Fibroblast of upper back skin (primary cell): ENCODE data around the gene BFAR.
"Not testable (repeated sequence)": the region's sequence is repeated elsewhere in the genome, so short reads cannot be mapped to it uniquely, and the experiment has no call there.

Experiments
- DNase-seq: peaks from one replicate; pipeline ENCODE4 v3.0.0-alpha.2; 2013

The BFAR gene, protein sequence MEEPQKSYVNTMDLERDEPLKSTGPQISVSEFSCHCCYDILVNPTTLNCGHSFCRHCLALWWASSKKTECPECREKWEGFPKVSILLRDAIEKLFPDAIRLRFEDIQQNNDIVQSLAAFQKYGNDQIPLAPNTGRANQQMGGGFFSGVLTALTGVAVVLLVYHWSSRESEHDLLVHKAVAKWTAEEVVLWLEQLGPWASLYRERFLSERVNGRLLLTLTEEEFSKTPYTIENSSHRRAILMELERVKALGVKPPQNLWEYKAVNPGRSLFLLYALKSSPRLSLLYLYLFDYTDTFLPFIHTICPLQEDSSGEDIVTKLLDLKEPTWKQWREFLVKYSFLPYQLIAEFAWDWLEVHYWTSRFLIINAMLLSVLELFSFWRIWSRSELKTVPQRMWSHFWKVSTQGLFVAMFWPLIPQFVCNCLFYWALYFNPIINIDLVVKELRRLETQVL

GRCh38 chr16:14632693-14633569 lies at the start of gene BFAR:
TSS of gene BFAR (plus strand) at chr16:14632951. CDS start at chr16:14644347, 11,396 bp downstream.
- peak; percentile 98 for DNase-seq

DNA sequence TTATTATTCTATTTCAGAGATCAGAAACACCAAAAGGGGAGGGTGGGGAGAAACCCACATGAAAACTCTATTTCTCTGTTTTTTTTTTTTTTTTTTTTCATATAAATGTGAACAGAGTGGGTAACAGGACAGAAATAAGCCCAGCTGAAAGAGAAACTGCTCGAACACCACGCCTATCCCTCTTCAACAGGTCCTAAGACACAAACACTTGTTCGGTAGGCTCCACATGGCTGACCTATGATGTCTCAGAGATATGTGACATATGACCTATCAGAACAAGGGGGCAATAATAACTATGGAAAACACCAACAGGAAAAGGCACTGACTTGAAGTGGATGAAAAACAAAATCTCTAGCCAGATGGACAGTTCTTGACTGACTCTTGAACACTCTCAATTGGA lies 47.5 kb upstream of the BFAR start:
- no peak for DNase-seq

DNA sequence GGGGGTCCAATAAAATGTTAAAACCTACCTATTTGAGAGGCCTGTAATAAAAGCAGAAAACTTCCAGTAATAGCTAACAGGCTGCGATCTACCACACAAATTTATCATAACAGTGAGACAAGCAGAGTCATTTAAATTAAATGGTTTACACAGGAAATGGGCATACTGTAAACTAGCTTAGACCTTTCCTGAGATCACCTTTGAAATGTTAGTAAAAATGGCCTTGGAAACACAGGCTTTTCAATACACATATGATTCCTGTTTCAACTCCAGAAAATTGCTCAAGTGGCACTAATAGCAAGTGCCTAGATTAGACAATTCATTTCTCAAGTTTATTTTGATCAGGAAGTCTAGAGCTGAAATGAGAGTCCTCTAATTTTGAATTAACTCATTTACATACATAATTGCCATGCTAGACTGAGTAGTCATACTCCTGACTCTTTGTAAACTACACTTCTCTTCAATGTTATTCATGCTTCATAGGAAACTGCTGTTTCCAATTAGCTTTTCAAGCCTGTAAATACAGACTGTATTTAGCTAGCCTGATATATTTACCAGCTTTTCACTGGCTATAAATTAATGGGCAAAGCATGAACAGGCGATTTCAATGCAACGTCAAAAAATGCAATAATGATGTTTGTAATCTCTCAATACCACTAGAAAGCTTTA lies 46.0 kb upstream of the BFAR start:
- DNase-seq, result peak; percentile 3

DNA sequence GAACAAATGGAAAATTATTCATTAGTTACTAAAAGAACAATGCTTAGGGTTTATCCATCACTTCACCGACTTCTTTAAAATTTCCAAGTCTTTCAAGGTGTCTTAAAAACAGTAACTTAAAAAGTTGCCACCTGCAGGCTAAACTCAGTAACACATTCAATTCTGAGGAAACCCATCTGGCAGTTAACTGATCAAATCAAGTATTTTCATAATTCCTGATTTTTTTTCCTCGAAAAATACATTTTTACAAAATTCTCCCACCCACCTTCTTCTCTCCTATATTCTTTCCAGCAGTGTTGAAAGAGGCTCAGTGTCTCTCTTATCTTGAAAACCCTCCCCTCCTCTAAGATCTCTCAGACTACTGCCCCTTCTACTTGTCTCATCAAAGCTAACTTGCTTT lies 32.6 kb upstream of the BFAR start:
- peak; percentile 40 for DNase-seq

DNA sequence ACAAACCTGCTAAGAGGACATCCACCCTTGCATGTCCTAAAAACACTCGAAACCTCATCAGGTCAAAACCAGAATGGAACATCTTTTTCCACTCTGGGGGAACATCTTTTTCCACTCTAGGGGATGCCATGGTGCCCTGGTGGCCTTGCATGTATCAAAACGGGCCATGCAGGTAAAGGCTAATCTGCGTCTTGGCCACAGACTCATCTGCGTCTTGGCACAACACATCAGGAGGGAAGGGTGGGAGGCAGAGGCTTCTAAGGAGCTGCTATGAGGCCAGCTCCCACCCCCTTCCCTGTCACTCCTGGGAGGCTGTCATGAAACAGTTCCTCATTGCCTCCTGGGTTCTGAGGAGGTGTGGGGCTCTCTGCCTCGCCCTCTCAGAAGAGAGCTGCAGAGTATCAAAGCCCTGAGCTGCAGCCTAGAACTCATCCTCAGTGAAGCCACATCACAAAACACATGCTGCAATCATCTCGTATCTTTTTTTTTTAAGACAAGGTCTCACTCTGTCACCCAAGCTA lies 30.2 kb upstream of the BFAR start:
- DNase-seq, result no peak

DNA sequence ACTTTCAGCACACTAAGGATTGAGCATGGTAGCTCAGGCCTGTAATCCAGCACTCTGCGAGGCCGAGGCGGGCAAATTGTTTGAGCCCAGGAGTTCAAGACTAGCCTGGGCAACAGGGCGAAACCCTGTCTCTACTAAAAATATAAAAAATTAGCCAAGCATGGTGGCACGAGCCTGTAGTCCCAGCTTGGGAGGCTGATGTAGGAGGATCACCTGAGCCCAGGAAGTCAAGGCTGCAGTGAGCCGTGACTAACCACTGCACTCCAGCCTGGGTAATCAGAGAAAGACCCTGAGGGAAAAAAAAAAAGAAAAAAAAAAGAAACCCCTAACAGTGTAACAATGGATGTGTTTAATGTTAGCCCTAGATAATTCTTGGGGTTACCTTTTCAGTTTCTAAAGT lies 26.6 kb upstream of the BFAR start:
- no peak for DNase-seq

DNA sequence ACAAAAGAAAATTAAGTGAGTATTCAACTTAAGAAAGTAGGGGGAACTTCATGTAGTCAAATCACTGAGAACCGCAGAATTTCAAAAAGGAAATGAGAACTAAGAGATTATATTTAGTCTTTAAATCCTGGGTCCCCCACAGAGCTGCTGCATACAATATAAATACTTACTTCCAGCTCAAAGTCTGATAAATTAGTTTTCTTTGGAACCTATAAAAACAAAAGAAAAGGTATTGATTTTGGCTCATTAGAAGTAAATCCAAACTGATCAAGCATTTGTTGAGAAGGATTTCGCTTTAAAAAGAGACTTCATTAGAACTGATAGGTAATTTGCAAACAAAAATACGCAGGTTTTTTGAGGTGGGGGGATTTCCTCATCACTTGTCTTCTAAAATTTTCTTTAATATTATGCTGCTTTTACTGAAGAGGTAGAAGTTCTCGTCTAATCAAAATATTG lies 24.6 kb upstream of the BFAR start:
- no peak for DNase-seq

GRCh38 chr16:14608604-14609003 lies 24.1 kb upstream of the BFAR start:
- DNase-seq, result no peak

- no peak for DNase-seq
Observed at GRCh38 chr16:14609716-14610115, 23.0 kb upstream of the BFAR start.

GRCh38 chr16:14611660-14612059 lies 21.1 kb upstream of the BFAR start:
- no peak for DNase-seq

DNA sequence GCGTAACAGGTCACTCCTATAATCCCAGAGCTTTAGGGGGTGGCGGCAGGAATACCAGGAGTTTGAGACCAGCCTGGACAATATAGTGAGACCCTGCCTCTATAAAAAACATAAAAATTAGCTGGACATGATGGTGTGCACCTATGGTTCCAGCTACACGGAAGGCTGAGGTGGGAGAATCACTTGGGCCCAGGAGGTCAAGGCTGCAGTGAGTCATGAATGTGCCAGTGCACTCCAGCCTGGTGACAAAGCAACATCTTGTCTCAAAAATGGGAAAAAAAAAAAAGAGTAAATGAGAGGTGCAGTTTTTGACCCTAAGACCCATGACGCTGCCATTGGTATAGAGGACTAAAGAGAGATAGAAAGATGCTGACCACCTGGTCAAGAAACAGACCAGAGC lies 18.8 kb upstream of the BFAR start:
- no peak for DNase-seq

GRCh38 chr16:14616280-14616679 lies 16.5 kb upstream of the BFAR start:
- DNase-seq, result no peak

- no peak for DNase-seq
Observed at GRCh38 chr16:14618566-14618965, 14.2 kb upstream of the BFAR start.

DNA sequence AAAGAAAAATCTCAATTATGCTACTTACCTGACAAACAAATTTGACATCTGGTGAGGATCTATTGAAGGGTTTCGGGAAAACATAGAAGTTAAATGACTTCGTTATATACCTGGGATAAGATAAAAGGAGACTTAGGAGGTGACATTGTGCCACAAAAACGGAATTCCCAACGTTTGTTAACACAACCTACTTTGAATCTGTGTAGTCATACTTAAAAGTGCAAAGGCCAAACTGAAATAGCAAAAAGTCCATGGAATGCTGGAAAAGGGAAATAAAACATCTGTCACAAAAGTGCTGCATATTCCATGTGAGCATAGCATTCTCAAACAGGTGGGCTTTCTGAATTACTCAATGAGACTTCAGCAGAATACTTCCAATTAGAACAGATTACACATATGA lies 5.7 kb upstream of the BFAR start:
- DNase-seq, result no peak

GRCh38 chr16:14628806-14629611 lies 3.7 kb upstream of the BFAR start:
- DNase-seq, result no peak

DNA sequence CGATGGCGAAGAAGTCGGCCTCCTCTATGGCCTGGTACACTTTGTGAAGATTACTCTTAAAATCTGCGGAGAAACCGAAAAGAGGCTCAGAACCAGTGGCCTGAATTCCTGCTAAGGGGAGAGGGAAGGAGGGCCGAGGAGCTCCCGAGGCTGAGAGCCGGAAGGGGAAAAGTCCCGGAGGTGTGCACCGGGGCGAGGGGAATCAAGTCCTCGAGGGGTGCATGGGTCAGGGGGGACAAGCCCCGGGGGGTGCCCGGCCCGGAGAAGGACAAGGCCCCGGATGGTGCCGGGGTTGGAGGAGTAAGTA lies 3.2 kb upstream of the BFAR start:
- DNase-seq, result no peak

DNA sequence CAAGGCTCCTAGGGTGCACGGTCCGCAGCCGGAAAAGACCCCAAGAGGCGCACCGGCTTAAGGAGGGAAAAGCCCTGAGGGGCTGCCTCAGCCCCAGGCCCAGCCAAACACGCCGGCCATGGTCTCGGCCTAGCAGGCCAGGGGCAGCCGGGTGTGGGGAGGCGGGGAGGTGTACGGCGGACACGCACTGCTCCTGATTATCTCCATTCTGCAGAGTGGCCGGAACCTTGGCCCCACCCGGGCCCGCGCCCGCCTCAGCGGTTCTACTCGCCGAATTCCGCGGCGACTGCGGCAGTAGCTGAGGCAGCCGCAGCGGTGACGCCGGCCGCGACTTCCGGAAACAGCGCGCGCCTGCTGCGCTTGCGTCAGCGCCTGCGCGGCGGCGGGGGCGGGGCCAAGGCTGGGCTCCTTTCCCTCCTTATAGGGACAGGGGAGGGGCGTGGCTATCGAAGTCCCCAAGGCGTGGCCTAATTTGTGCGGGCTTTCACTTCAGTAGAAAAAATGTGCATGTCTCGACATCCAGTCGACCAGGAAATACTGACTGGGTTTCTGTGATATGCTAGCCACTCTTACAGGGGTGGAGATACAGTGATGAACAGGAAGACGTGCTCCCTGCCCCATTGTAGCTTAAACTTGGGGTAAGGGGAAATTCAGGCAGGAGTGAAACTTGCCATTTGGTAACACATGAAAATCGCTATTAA lies 2.7 kb upstream of the BFAR start, which contains the start of gene PARN:
Gene PARN (minus strand): TSS at position 342 of the 701 bp plus-strand sequence. CDS start 135 bp downstream, at position 207.
- peak; percentile 97 for DNase-seq

- DNase-seq, result not testable (repeated sequence)
Observed at GRCh38 chr16:14630620-14631330, 2.0 kb upstream of the BFAR start.

DNA sequence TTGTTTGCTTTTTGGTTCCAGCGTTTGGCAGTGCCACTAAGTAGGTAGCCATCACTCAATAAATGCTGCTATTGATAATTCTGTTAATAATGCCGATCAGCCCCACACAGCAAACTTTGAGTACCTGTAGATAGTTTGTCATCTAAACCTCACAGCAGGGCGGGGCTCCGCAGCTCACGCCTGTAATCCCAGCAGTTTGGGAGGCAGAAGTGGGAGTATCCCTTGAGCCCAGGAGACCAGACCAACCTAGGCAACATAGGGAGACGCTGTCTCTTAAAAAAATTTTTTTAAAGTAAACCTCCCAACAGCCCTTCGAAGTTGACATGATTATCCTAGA lies 1.6 kb downstream of the BFAR start:
- DNase-seq, result no peak

DNA sequence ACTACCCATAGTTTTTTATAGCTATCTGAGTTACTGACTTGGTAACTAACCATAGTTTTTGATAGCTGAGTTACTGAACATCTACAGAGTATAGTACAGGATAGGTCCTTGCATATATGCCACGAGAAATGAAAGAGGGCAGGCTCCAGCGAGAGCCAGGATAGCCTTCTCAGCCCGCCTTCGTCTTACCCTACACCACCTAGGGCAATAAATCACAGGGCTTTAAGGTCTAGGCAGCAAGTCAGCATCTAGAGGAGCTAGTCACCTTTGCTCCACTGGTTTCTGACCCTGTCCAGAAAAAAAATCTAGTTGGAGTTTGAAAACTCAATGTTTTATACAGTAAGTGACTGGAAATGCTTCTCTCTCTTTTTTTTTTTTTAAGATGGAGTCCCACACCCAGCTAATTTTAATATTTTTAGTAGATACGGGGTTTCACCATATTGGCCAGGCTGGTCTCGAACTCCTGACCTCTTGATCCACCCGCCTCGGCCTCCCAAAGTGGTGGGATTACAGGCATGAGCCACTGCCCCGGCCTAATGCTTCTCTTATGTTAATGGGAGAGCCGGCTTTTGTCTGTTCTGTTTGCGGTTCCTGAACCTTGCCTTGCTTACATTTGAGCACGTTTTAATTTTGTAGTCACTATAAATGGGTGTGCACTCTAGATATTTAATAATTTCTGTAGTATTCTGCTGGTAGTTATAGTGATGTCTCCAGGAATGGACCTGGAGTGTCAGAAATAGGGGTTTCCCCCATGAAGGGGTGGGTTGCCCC lies 2.8 kb downstream of the BFAR start:
- no peak for DNase-seq
